PC-9 (cell line): ENCODE data around the gene ARHGAP42. TPM values are rescaled to one million over a fixed set of nuclear protein-coding genes. Genes with fewer than 3 reads are reported as not detected.

Experiments
- BruUV-seq: library from RNA; stranded (reverse); fragments of 400-500 nt; replicated peaks from 2 replicates; lab custom pipeline; 2021; lab: Mats Ljungman, UMichigan
- CTCF ChIA-PET: fragments of 300-600 bp; sonication (Branson Sonifier 250); formaldehyde crosslinking; loops from one replicate; lab custom pipeline; 2022; ENCODE audit warnings: antibody characterized with exemption; lab: Charles Lee
- POLR2A ChIA-PET: fragments of 300-600 bp; sonication (Branson Sonifier 250); formaldehyde crosslinking; loops from one replicate; lab custom pipeline; 2022; ENCODE audit warnings: antibody characterized with exemption; ENCODE audit not compliant: unreplicated experiment; lab: Charles Lee
- DNase-seq, 2 experiments: peaks; one replicate each; pipeline versions ENCODE4 v3.0.0 to v3.0.0-alpha.2; 2015 to 2022; ENCODE audit warnings: mixed read lengths in 1 of 2
- H2AFZ ChIP-seq: fragments of 200-600 bp; sonication (generic); 2 replicates; pipeline ENCODE4 v1.8.1; 2017; ENCODE audit warnings: antibody characterized with exemption
- H3F3A ChIP-seq: fragments of 200-600 bp; sonication (generic); 2 replicates; pipeline ENCODE4 v1.8.1; 2017; ENCODE audit warnings: antibody characterized with exemption, mild to moderate bottlenecking, low read depth; ENCODE audit not compliant: insufficient read depth
- H3K27ac ChIP-seq: fragments of 200-600 bp; sonication (generic); 2 replicates; pipeline ENCODE4 v1.6.1; 2016; ENCODE audit warnings: mixed run types
- H3K27me3 ChIP-seq: fragments of 200-600 bp; sonication (generic); 2 replicates; pipeline ENCODE4 v1.6.1; 2016; ENCODE audit warnings: low read depth, mixed run types; ENCODE audit not compliant: insufficient read depth
- H3K36me3 ChIP-seq: fragments of 200-600 bp; sonication (generic); 2 replicates; pipeline ENCODE4 v1.6.1; 2016; ENCODE audit warnings: low read depth, mixed run types
- H3K4me1 ChIP-seq: fragments of 200-600 bp; sonication (generic); replicated peaks from 2 replicates; pipeline ENCODE4 v1.6.1; 2016; ENCODE audit warnings: mixed run types; ENCODE audit not compliant: insufficient read depth
- H3K4me2 ChIP-seq: fragments of 200-600 bp; sonication (generic); 2 replicates; pipeline ENCODE4 v1.6.1; 2017; ENCODE audit warnings: mixed run types
- H3K4me3 ChIP-seq: fragments of 200-600 bp; sonication (generic); 2 replicates; pipeline ENCODE4 v1.6.1; 2016; ENCODE audit warnings: mixed run types
- H3K79me2 ChIP-seq: fragments of 200-600 bp; sonication (generic); 2 replicates; pipeline ENCODE4 v1.6.1; 2017; ENCODE audit warnings: low read depth, mixed run types
- H3K9me2 ChIP-seq: fragments of 200-600 bp; sonication (generic); 2 replicates; pipeline ENCODE4 v1.8.1; 2017; ENCODE audit warnings: mild to moderate bottlenecking; ENCODE audit not compliant: insufficient read depth
- H3K9me3 ChIP-seq: fragments of 200-600 bp; sonication (generic); 2 replicates; pipeline ENCODE4 v1.8.1; 2016; ENCODE audit warnings: low read depth; ENCODE audit not compliant: insufficient read depth
- H4K20me1 ChIP-seq: fragments of 200-600 bp; sonication (generic); 2 replicates; pipeline ENCODE4 v1.8.1; 2017; ENCODE audit not compliant: insufficient read depth
- CTCF ChIP-seq: fragments of 200-600 bp; sonication (generic); conservative IDR thresholded peaks from 2 replicates; pipeline ENCODE4 v1.6.1; 2017; ENCODE audit warnings: mixed run types, antibody characterized with exemption, mild to moderate bottlenecking, moderate library complexity
- EZH2 ChIP-seq: fragments of 200-600 bp; sonication (generic); IDR thresholded peaks from 2 replicates; pipeline ENCODE4 v1.8.0; 2017; ENCODE audit warnings: antibody characterized with exemption, low read depth
- intact Hi-C: fragments of 100-400 bp; cut with micrococcal nuclease; formaldehyde crosslinking; loops from one replicate; pipeline ENCODE4 v1.10.0; 2022; ENCODE audit not compliant: unreplicated experiment
- total RNA-seq: library from RNA; stranded (reverse); gene quantifications from 2 replicates; pipeline ENCODE4 v1.2.3, GENCODE V29; 2021

Gene ARHGAP42
- total RNA-seq, 1 experiment from 2014 or later: 12.8 TPM

- no peaks in the 10 kb centered on the region for H3K27me3 ChIP-seq
- H3K4me1 ChIP-seq: peaks cover 14% of the 10 kb centered on the region
- TF ChIP-seq CTCF: no peak
- no peak for TF ChIP-seq EZH2
- peaks cover 11% of the 10 kb centered on the region; the same call in 1 of the 2 replicates for H3F3A ChIP-seq
- no peaks in the 10 kb centered on the region for H4K20me1 ChIP-seq
- no TSS peak for BruUV-seq
- H3K36me3 ChIP-seq: no peaks in the 10 kb centered on the region
- no peak overlapping the region for H3K4me2 ChIP-seq
- no peaks in the 10 kb centered on the region for H3K9me3 ChIP-seq
- H3K27ac ChIP-seq: no peak overlapping the region
- POLR2A ChIA-PET: no interaction called here
- DNase-seq: no peak
- no peak overlapping the region for H3K4me3 ChIP-seq
- H3K9me2 ChIP-seq: no peaks in the 10 kb centered on the region; the same call in 1 of the 2 replicates
- H3K79me2 ChIP-seq: peaks cover 15% of the 10 kb centered on the region; the same call in 1 of the 2 replicates
- intact Hi-C loops: no loop called here
- CTCF ChIA-PET: interaction anchor here (0.6 kb wide), 1 partner anchor 20 kb away, joined by 3 read pairs; no protein-coding TSS in a partner anchor
- no peak overlapping the region for H2AFZ ChIP-seq
These were observed 24.9 kb downstream of the ARHGAP42 start for GRCh38 chr11:100711984-100712383.

- Histone ChIP-seq H3K79me2 (peaks cover 17% of the 10 kb centered on the region; the same call in 1 of the 2 replicates), H3K27ac (no peak overlapping the region), H2AFZ (no peak overlapping the region), H3K4me1 (peaks cover 14% of the 10 kb centered on the region), H3K9me2 (no peaks in the 10 kb centered on the region; the same call in 1 of the 2 replicates), H3K4me3 (no peak overlapping the region), H3K9me3 (no peaks in the 10 kb centered on the region), H4K20me1 (no peaks in the 10 kb centered on the region), H3K36me3 (no peaks in the 10 kb centered on the region), H3K4me2 (no peak overlapping the region), H3K27me3 (no peaks in the 10 kb centered on the region), H3F3A (peaks cover 11% of the 10 kb centered on the region; the same call in 1 of the 2 replicates)
- no peak for DNase-seq
- CTCF ChIA-PET: interaction anchor here (0.6 kb wide), 1 partner anchor 20 kb away, joined by 3 read pairs; no protein-coding TSS in a partner anchor
- intact Hi-C loops: no loop called here
- POLR2A ChIA-PET: no interaction called here
- BruUV-seq: no TSS peak
- TF ChIP-seq EZH2 (no peak), CTCF (no peak)
These were observed 25.5 kb downstream of the ARHGAP42 start for GRCh38 chr11:100712583-100712982.

- no peaks in the 10 kb centered on the region for H4K20me1 ChIP-seq
- no peak overlapping the region for H2AFZ ChIP-seq
- no peak overlapping the region for H3K4me2 ChIP-seq
- H3K79me2 ChIP-seq: peaks cover 12% of the 10 kb centered on the region; the same call in 1 of the 2 replicates
- CTCF ChIA-PET: no interaction called here
- intact Hi-C loops: no loop called here
- no peaks in the 10 kb centered on the region for H3K27me3 ChIP-seq
- no peak overlapping the region for H3K4me3 ChIP-seq
- H3K9me2 ChIP-seq: no peaks in the 10 kb centered on the region; the same call in 1 of the 2 replicates
- no TSS peak for BruUV-seq
- H3K27ac ChIP-seq: no peak overlapping the region
- peaks cover 26% of the 10 kb centered on the region for H3K4me1 ChIP-seq
- peaks cover 20% of the 10 kb centered on the region for H3F3A ChIP-seq
- no peaks in the 10 kb centered on the region for H3K36me3 ChIP-seq
- POLR2A ChIA-PET: no interaction called here
- no peak for TF ChIP-seq CTCF
- no peak for TF ChIP-seq EZH2
- DNase-seq: no peak
- no peaks in the 10 kb centered on the region for H3K9me3 ChIP-seq
These were observed 28.2 kb downstream of the ARHGAP42 start for GRCh38 chr11:100715165-100715761.
